A549 (cell line): ENCODE results near the gene ADAMTS10.

Experiments used
- EP300 ChIP-seq, 2 experiments: fragments of >200 bp; sonication (Bioruptor Twin); formaldehyde crosslinking; IDR thresholded peaks; 2 replicates in 1 of 2; 3 replicates in 1 of 2; pipeline ENCODE4 v1.6.1; 2016 to 2017
- ESRRA ChIP-seq: fragments of 150-350 bp; IDR thresholded peaks from 2 replicates; pipeline ENCODE4 v1.6.1; 2014; ENCODE audit warnings: mild to moderate bottlenecking, low read length, borderline replicate concordance
- HOXA7 ChIP-seq: fragments of 250-450 bp; sonication (Bioruptor Pico); IDR thresholded peaks from 2 replicates; pipeline ENCODE4 v1.5.0; 2020; ENCODE audit warnings: mild to moderate bottlenecking, moderate library complexity
- KDM5A ChIP-seq: fragments of 200-600 bp; sonication (generic); IDR thresholded peaks from 2 replicates; pipeline ENCODE4 v1.6.1; 2016; ENCODE audit warnings: antibody characterized with exemption, mild to moderate bottlenecking
- POLR2AphosphoS2 ChIP-seq: conservative IDR thresholded peaks from 2 replicates; pipeline ENCODE4 v1.6.1; 2012; ENCODE audit warnings: low read length, improper control_type of control experiment, inconsistent platforms
- RAD21 ChIP-seq, 2 experiments: fragments of >200 bp in 1 of 2; sonication (Bioruptor Twin) in 1 of 2; formaldehyde crosslinking in 1 of 2; IDR thresholded peaks in 1 of 2; conservative IDR thresholded peaks in 1 of 2; 2 replicates in 1 of 2; 3 replicates in 1 of 2; pipeline ENCODE4 v1.6.1; 2012 to 2018; ENCODE audit warnings: inconsistent platforms in 1 of 2
- SMC3 ChIP-seq: fragments of >200 bp; sonication (Bioruptor Twin); formaldehyde crosslinking; IDR thresholded peaks from 3 replicates; pipeline ENCODE4 v1.6.1; 2018; ENCODE audit warnings: inconsistent platforms
- TF ChIP-seq, protein P1 (sequence below): fragments of 200-600 bp; sonication (generic); IDR thresholded peaks from 2 replicates; pipeline ENCODE4 v1.6.1; 2016; ENCODE audit warnings: antibody characterized with exemption, mild to moderate bottlenecking, moderate library complexity
- TF ChIP-seq, protein P2 (sequence below): IDR thresholded peaks from 2 replicates; pipeline ENCODE4 v1.6.1; 2012; ENCODE audit warnings: low read depth, borderline replicate concordance
- TF ChIP-seq, protein P3 (sequence below): fragments of >200 bp; sonication (Bioruptor Twin); formaldehyde crosslinking; IDR thresholded peaks from 3 replicates; pipeline ENCODE4 v1.5.1; 2016
- TF ChIP-seq, protein P4 (sequence below): fragments of 250-450 bp; sonication (Bioruptor Pico); IDR thresholded peaks from 2 replicates; pipeline ENCODE4 v1.5.0; 2021; ENCODE audit warnings: mild to moderate bottlenecking, moderate library complexity, borderline replicate concordance

DNA sequence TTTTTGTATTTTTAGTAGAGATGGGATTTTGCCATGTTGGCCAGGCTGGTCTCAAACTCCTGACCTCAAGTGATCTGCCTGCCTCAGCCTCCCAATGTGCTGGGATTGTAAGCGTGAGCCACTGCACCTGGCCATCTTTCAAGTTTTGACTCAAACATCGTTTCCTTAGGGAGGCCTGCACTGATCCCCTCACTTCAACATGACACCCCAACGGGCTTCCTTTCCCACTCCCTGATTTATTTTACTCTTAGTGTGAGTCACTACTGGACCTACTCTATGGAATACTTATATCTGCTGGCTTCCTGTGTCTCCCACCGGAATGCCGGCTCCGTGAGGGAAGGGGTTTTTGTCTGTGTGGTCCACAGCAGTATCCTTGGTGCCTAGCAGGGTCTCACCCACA lies 4.5 kb upstream of the ADAMTS10 start:
- TF ChIP-seq, protein P1, sequence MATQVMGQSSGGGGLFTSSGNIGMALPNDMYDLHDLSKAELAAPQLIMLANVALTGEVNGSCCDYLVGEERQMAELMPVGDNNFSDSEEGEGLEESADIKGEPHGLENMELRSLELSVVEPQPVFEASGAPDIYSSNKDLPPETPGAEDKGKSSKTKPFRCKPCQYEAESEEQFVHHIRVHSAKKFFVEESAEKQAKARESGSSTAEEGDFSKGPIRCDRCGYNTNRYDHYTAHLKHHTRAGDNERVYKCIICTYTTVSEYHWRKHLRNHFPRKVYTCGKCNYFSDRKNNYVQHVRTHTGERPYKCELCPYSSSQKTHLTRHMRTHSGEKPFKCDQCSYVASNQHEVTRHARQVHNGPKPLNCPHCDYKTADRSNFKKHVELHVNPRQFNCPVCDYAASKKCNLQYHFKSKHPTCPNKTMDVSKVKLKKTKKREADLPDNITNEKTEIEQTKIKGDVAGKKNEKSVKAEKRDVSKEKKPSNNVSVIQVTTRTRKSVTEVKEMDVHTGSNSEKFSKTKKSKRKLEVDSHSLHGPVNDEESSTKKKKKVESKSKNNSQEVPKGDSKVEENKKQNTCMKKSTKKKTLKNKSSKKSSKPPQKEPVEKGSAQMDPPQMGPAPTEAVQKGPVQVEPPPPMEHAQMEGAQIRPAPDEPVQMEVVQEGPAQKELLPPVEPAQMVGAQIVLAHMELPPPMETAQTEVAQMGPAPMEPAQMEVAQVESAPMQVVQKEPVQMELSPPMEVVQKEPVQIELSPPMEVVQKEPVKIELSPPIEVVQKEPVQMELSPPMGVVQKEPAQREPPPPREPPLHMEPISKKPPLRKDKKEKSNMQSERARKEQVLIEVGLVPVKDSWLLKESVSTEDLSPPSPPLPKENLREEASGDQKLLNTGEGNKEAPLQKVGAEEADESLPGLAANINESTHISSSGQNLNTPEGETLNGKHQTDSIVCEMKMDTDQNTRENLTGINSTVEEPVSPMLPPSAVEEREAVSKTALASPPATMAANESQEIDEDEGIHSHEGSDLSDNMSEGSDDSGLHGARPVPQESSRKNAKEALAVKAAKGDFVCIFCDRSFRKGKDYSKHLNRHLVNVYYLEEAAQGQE, result no peak
- TF ChIP-seq, protein P2, sequence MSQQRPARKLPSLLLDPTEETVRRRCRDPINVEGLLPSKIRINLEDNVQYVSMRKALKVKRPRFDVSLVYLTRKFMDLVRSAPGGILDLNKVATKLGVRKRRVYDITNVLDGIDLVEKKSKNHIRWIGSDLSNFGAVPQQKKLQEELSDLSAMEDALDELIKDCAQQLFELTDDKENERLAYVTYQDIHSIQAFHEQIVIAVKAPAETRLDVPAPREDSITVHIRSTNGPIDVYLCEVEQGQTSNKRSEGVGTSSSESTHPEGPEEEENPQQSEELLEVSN, result no peak
- TF ChIP-seq KDM5A (no peak), ESRRA (no peak), HOXA7 (CRISPR knock-in tag) (no peak), EP300 (IDR thresholded peaks at IDR 0.05) (no peak), RAD21 (conservative IDR thresholded peaks at IDR 0.05 in 1 of 2, IDR thresholded peaks at IDR 0.05 in 1 of 2) (no peak), POLR2AphosphoS2 (no peak), SMC3 (no peak)
- TF ChIP-seq, protein P3, sequence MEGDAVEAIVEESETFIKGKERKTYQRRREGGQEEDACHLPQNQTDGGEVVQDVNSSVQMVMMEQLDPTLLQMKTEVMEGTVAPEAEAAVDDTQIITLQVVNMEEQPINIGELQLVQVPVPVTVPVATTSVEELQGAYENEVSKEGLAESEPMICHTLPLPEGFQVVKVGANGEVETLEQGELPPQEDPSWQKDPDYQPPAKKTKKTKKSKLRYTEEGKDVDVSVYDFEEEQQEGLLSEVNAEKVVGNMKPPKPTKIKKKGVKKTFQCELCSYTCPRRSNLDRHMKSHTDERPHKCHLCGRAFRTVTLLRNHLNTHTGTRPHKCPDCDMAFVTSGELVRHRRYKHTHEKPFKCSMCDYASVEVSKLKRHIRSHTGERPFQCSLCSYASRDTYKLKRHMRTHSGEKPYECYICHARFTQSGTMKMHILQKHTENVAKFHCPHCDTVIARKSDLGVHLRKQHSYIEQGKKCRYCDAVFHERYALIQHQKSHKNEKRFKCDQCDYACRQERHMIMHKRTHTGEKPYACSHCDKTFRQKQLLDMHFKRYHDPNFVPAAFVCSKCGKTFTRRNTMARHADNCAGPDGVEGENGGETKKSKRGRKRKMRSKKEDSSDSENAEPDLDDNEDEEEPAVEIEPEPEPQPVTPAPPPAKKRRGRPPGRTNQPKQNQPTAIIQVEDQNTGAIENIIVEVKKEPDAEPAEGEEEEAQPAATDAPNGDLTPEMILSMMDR, result no peak
- TF ChIP-seq, protein P4, sequence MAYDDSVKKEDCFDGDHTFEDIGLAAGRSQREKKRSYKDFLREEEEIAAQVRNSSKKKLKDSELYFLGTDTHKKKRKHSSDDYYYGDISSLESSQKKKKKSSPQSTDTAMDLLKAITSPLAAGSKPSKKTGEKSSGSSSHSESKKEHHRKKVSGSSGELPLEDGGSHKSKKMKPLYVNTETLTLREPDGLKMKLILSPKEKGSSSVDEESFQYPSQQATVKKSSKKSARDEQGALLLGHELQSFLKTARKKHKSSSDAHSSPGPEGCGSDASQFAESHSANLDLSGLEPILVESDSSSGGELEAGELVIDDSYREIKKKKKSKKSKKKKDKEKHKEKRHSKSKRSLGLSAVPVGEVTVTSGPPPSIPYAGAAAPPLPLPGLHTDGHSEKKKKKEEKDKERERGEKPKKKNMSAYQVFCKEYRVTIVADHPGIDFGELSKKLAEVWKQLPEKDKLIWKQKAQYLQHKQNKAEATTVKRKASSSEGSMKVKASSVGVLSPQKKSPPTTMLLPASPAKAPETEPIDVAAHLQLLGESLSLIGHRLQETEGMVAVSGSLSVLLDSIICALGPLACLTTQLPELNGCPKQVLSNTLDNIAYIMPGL (CRISPR knock-in tag), result no peak
